ENCODE data around the gene STK16. TPM values are rescaled to one million over a fixed set of nuclear protein-coding genes. Genes with fewer than 3 reads are reported as not detected.

STK16 gene
- total and polyA plus RNA-seq, 4 donors: 19.7 to 37.2 (median 24.7) TPM

- no peak overlapping the region for H3K4me3 ChIP-seq (ENCODE audit: low read length in 2 of 2)
- H3K36me3 ChIP-seq (ENCODE audit: control insufficient read depth in 1 of 2, insufficient read depth in 2 of 2, low read length in 1 of 2): peaks cover 0 to 4% of the 10 kb centered on the region in 2 donors
- 76 to 81% methylated on average over 5 of the region's 5 CpGs for WGBS, 2 donors
- H3K27me3 ChIP-seq (ENCODE audit: control insufficient read depth in 1 of 2, insufficient read depth in 2 of 2, low read length in 1 of 2): no peaks in the 10 kb centered on the region
- ATAC-seq (ENCODE audit: low FRiP score): no peak
- intact Hi-C loops (cut with DNase I): no loop called here
- no peak overlapping the region for H3K27ac ChIP-seq (ENCODE audit: low read depth in 1 of 2, low read length in 2 of 2)
- H3K9me3 ChIP-seq (ENCODE audit: control insufficient read depth, low read length): no peaks in the 10 kb centered on the region
- no peaks in the 10 kb centered on the region for H3K4me1 ChIP-seq (ENCODE audit: control insufficient read depth in 1 of 2, insufficient read depth in 2 of 2, low read length in 2 of 2)
- DNase-seq: no peak
Observed at GRCh38 chr2:219205165-219205538, 40.1 kb upstream of the STK16 start.

GRCh38 chr2:219205981-219206327, 39.3 kb upstream of the STK16 start:
- Histone ChIP-seq H3K4me1 (ENCODE audit: control insufficient read depth in 1 of 2, insufficient read depth in 2 of 2, low read length in 2 of 2) (no peaks in the 10 kb centered on the region), H3K27me3 (ENCODE audit: control insufficient read depth in 1 of 2, insufficient read depth in 2 of 2, low read length in 1 of 2) (no peaks in the 10 kb centered on the region), H3K4me3 (ENCODE audit: low read length in 2 of 2) (peak overlapping the region; percentile 12 to 55), H3K9me3 (ENCODE audit: control insufficient read depth, low read length) (no peaks in the 10 kb centered on the region), H3K36me3 (ENCODE audit: control insufficient read depth in 1 of 2, insufficient read depth in 2 of 2, low read length in 1 of 2) (peaks cover 0 to 6% of the 10 kb centered on the region in 2 donors), H3K27ac (ENCODE audit: low read depth in 1 of 2, low read length in 2 of 2) (peak overlapping the region; percentile 3 to 58)
- peak; percentile 6 for ATAC-seq (ENCODE audit: low FRiP score)
- intact Hi-C loops (cut with DNase I): loop anchor here in 1 of 2 donors (1.0 kb wide), 1 partner anchor 28 kb away; the partner anchor contains the start of gene RETREG2
- DNase-seq: no peak
- WGBS, 2 donors: 16% methylated on average over 7 of the region's 7 CpGs

- no peaks in the 10 kb centered on the region for H3K9me3 ChIP-seq (ENCODE audit: control insufficient read depth, low read length)
- 1% methylated on average over 46 to 76 of the region's 76 CpGs for WGBS, 2 donors
- ATAC-seq (ENCODE audit: low FRiP score): peak; percentile 97
- H3K4me1 ChIP-seq (ENCODE audit: control insufficient read depth in 1 of 2, insufficient read depth in 2 of 2, low read length in 2 of 2): no peaks in the 10 kb centered on the region
- H3K27ac ChIP-seq (ENCODE audit: low read depth in 1 of 2, low read length in 2 of 2): peak within 1 kb of the TSS; percentile 58 to 61
- H3K4me3 ChIP-seq (ENCODE audit: low read length in 2 of 2): peak within 1 kb of the TSS; percentile 31 to 55
- no peaks in the 10 kb centered on the region for H3K27me3 ChIP-seq (ENCODE audit: control insufficient read depth in 1 of 2, insufficient read depth in 2 of 2, low read length in 1 of 2)
- peaks cover 0 to 6% of the 10 kb centered on the region in 2 donors for H3K36me3 ChIP-seq (ENCODE audit: control insufficient read depth in 1 of 2, insufficient read depth in 2 of 2, low read length in 1 of 2)
- intact Hi-C loops (cut with DNase I): loop anchor here in 1 of 2 donors (1.0 kb wide), 1 partner anchor 28 kb away; the partner anchor contains the start of gene RETREG2
- DNase-seq: peak; percentile 97 to 98
Observed at GRCh38 chr2:219206328-219207133, 38.7 kb upstream of the STK16 start, which contains the start of gene ZFAND2B. Gene ZFAND2B (plus strand): TSS chr2:219206782. CDS start chr2:219206988, 206 bp downstream.

- Histone ChIP-seq H3K4me1 (ENCODE audit: control insufficient read depth in 1 of 2, insufficient read depth in 2 of 2, low read length in 2 of 2) (no peaks in the 10 kb centered on the region), H3K36me3 (ENCODE audit: control insufficient read depth in 1 of 2, insufficient read depth in 2 of 2, low read length in 1 of 2) (peaks cover 0 to 6% of the 10 kb centered on the region in 2 donors), H3K4me3 (ENCODE audit: low read length in 2 of 2) (peak overlapping the region; percentile 31 to 55), H3K27ac (ENCODE audit: low read depth in 1 of 2, low read length in 2 of 2) (peak overlapping the region in 1 of 2 donors; percentile 58), H3K27me3 (ENCODE audit: control insufficient read depth in 1 of 2, insufficient read depth in 2 of 2, low read length in 1 of 2) (no peaks in the 10 kb centered on the region), H3K9me3 (ENCODE audit: control insufficient read depth, low read length) (no peaks in the 10 kb centered on the region)
- intact Hi-C loops (cut with DNase I): no loop called here
- ATAC-seq (ENCODE audit: low FRiP score): no peak
- DNase-seq: no peak
- 3 to 4% methylated on average over 18 to 22 of the region's 22 CpGs for WGBS, 2 donors
Observed at GRCh38 chr2:219207134-219207883, 38.0 kb upstream of the STK16 start.

- Histone ChIP-seq H3K27me3 (ENCODE audit: control insufficient read depth in 1 of 2, insufficient read depth in 2 of 2, low read length in 1 of 2) (no peaks in the 10 kb centered on the region), H3K36me3 (ENCODE audit: control insufficient read depth in 1 of 2, insufficient read depth in 2 of 2, low read length in 1 of 2) (peaks cover 0 to 6% of the 10 kb centered on the region in 2 donors), H3K4me1 (ENCODE audit: control insufficient read depth in 1 of 2, insufficient read depth in 2 of 2, low read length in 2 of 2) (no peaks in the 10 kb centered on the region), H3K4me3 (ENCODE audit: low read length in 2 of 2) (no peak overlapping the region), H3K27ac (ENCODE audit: low read depth in 1 of 2, low read length in 2 of 2) (no peak overlapping the region), H3K9me3 (ENCODE audit: control insufficient read depth, low read length) (no peaks in the 10 kb centered on the region)
- DNase-seq (no peak), ATAC-seq (ENCODE audit: low FRiP score) (no peak)
- WGBS, 2 donors: 63 to 65% methylated on average over 17 of the region's 17 CpGs
- intact Hi-C loops (cut with DNase I): no loop called here
Observed at GRCh38 chr2:219207884-219208740, 37.2 kb upstream of the STK16 start.

- H3K36me3 ChIP-seq (ENCODE audit: control insufficient read depth in 1 of 2, insufficient read depth in 2 of 2, low read length in 1 of 2): peaks cover 0 to 6% of the 10 kb centered on the region in 2 donors
- H3K4me1 ChIP-seq (ENCODE audit: control insufficient read depth in 1 of 2, insufficient read depth in 2 of 2, low read length in 2 of 2): no peaks in the 10 kb centered on the region
- H3K4me3 ChIP-seq (ENCODE audit: low read length in 2 of 2): no peak overlapping the region
- WGBS, 2 donors: 84 to 86% methylated on average over 18 of the region's 18 CpGs
- intact Hi-C loops (cut with DNase I): no loop called here
- ATAC-seq (ENCODE audit: low FRiP score): no peak
- no peak for DNase-seq
- H3K9me3 ChIP-seq (ENCODE audit: control insufficient read depth, low read length): no peaks in the 10 kb centered on the region
- H3K27ac ChIP-seq (ENCODE audit: low read depth in 1 of 2, low read length in 2 of 2): no peak overlapping the region
- no peaks in the 10 kb centered on the region for H3K27me3 ChIP-seq (ENCODE audit: control insufficient read depth in 1 of 2, insufficient read depth in 2 of 2, low read length in 1 of 2)
Observed at GRCh38 chr2:219209236-219210195, 35.8 kb upstream of the STK16 start.

- H3K4me1 ChIP-seq (ENCODE audit: control insufficient read depth in 1 of 2, insufficient read depth in 2 of 2, low read length in 2 of 2): no peaks in the 10 kb centered on the region
- no peaks in the 10 kb centered on the region for H3K9me3 ChIP-seq (ENCODE audit: control insufficient read depth, low read length)
- no peak overlapping the region for H3K4me3 ChIP-seq (ENCODE audit: low read length in 2 of 2)
- intact Hi-C loops (cut with DNase I): no loop called here
- H3K27ac ChIP-seq (ENCODE audit: low read depth in 1 of 2, low read length in 2 of 2): no peak overlapping the region
- ATAC-seq (ENCODE audit: low FRiP score) (no peak), DNase-seq (no peak)
- no peaks in the 10 kb centered on the region for H3K27me3 ChIP-seq (ENCODE audit: control insufficient read depth in 1 of 2, insufficient read depth in 2 of 2, low read length in 1 of 2)
- H3K36me3 ChIP-seq (ENCODE audit: control insufficient read depth in 1 of 2, insufficient read depth in 2 of 2, low read length in 1 of 2): peaks cover 0 to 6% of the 10 kb centered on the region in 2 donors
- 91 to 93% methylated on average over 24 of the region's 24 CpGs for WGBS, 2 donors
Observed at GRCh38 chr2:219210196-219210885, 34.9 kb upstream of the STK16 start.
